ENCODE results near the gene KIRREL3.

The KIRREL3 gene

GRCh38 chr11:126548581-126549550 lies 451.7 kb downstream of the KIRREL3 start:
- no peak for DNase-seq

DNA sequence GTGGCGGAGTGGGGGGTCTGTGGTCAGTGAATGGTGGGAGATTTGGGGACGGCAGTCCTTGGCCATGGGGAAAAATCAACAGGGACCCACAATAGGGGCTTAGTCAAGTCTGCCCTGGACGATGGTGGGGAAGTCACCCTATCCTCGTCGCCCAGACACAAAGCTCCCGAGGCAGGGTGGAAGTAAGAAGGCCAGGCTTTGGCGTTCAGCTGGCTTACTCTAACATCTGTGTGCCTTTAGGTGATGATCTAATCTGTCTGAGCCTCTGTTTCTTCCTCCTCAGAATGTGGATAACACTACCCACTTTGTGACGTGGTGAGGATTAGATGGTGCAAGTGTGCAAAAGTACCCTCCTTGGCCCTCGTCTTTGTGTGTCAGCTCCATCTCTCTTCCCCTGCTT lies 452.9 kb downstream of the KIRREL3 start:
- no peak for DNase-seq

- no peak for DNase-seq
Observed at GRCh38 chr11:126547161-126547560, 453.4 kb downstream of the KIRREL3 start.

DNA sequence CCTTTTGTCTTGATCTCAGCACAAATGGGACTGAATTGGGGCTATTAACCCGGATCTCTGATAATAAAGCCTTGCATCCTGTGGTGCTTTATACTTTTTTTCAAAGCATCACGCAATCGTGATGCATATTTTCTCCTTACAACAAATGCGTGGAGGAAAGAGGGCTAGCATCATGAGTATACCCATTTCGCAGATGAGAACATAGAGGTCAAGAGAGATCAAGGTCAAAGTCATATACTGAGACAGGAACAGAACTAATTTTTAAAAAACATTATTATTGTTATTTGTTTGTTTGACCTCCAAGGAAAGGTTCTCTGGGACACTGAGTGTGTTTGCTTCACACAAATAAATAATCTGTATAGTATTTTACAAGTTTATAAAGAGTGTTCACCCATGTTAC lies 453.9 kb downstream of the KIRREL3 start:
- no peak for DNase-seq

DNA sequence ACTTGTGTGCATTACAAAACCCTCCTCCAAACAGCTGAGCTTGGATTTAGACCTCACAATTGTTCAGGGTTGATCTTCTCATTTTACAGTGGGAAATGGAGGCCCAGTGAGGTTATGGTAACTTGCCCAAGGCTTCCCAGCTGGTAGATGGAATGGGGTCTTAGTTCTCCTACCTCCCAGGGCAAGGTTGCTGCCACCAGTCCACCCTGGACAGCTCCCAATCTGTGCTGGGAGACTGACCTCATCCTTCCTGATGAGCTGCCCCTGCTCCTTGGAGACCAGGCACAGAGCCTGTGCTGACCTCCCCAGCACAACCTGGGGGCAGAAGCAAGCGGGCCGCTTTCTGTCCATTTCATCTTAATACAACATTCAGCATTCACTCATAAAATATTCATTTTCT lies 454.4 kb downstream of the KIRREL3 start:
- no peak for DNase-seq

GRCh38 chr11:126545057-126545555 lies 455.5 kb downstream of the KIRREL3 start:
- no peak for DNase-seq

DNA sequence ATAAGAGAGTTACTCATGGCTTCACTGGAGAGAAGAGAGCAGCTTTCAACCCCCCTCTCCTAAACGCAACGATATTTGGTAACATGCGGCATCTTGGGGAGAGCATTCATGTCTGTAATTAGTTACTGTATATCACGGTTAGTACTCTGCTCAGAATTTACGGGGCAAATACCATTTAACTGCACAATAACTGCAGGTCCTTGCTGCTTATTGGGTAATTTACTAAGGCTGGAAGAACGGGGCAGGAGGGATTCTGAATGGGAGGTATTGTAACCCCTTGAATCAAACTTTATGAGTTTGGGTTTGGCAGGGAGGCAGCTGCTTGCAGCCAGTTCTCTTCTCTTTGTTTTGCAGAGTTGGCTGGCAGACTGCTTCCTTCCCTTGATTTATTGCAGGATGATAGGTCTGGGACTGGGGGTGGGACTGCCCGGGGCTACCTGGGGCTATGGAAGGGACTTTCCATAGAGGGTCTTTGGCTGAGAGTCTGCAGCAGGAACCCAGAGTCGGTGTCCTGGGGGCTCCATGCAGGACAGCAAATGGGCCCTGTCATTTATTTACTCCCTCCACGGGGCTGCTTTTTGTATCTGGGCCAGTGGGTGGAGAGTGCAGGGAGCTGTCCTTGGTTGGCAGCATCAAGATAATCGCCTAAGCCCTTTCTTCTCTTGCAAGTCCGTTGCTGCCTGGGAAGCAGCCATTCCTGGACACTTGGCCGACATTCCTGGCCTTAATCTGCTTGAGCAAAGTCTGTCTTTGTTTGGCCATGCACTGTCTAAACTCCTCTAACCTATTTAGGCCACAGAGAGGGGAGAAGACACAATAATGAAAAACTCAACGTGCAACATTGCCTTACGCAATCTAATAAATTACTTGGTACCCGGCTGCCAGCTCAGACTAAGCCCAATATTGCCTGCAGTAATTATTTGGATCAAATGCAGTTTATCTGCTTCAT lies 456.2 kb downstream of the KIRREL3 start:
- no peak for DNase-seq

- DNase-seq, result no peak
Observed at GRCh38 chr11:126543691-126544090, 456.9 kb downstream of the KIRREL3 start.

GRCh38 chr11:126542334-126543015 lies 458.1 kb downstream of the KIRREL3 start:
- DNase-seq, result no peak

DNA sequence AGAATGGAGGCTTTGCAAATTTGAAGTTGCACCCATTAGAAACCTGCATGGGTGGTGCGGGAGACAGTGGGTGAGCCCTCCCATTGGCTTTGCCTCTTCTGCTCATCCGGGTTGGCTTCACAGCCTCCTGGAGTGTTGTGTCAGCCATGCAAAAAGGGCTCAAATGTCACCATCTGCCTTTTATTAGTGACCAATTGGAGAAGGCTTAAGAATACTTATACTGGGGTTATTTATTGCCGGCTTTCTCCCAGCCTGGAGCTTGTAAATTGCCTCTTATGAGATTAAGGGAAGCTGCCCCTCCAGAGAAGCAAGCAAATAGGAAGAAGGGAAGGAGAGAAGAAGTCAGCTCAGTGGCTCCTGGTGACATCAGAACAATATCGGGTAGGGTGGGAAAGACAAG lies 462.5 kb downstream of the KIRREL3 start:
- peak; percentile 15 to 67 for DNase-seq

- no peak for DNase-seq
Observed at GRCh38 chr11:126537492-126537891, 463.1 kb downstream of the KIRREL3 start.

DNA sequence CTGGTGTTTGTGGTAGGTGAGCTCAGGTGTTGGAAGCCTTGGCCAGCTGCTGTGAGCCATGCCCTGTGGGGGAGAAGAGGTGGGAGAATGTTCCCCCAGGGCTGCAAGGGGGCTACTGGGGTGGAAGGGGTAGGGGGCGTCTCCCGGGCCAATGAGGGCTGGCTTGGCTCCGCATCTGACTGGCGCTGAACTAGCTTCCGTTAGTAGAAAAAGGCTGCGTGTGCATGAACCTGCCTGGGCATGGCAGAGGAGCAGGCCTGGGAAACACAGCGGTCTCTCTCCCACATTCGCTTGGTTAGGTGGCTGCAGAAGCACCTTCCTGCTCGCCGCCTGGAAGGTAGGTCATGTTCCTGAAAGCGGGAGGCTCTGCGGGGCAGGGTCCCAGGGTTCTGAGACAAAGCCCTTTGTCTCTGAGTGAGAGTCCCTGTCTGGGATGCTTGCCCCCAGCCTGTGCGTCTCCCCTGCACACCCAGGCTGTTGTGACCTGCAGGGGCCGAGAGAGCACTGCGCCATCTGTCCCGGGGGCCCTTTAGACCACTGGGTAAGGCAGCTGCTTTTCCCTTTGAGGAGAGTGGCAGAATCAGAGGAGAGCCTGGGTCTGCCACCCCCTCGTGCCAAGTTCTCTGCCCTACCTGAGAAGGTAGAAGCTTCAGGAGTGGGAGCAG lies 466.3 kb downstream of the KIRREL3 start:
- DNase-seq, result no peak

DNA sequence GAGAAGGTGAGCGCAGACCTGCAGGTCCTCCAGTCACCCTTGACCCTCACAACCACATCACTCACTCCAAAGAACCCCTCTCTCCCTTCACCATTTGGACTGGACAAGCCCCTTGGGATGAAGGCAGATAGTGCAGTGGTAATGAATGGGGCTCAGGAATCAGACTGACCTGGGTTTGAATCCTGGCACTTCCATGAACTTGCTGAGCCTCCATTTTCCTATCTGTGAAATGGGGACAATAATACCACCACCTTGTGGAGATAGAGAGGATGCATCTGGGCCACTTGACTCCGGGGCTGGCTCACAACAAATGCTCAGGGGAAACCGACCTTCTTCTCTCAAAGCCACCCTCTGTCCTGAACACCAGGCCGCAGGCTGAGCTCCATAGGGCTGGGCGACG lies 467.0 kb downstream of the KIRREL3 start:
- no peak for DNase-seq

DNA sequence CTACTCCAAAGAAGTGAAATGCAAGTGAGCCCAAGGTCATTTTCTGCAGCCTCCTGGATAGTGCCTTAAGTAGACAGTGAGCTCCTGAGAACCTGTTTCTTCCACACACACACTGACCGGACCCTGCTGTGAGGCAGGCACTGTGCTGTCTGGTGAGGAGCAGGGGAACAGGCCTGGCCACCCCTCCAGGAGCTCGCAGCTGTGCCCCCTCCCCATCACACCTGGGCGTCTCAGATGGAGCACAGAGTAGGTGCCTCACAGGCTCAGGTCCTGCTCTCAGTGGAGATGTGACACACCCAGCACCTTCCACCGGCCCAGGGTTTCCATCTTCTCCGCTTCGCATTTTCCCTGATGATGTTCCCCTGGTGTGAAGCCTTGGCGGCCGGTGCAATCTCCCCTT lies 470.2 kb downstream of the KIRREL3 start:
- no peak for DNase-seq

DNA sequence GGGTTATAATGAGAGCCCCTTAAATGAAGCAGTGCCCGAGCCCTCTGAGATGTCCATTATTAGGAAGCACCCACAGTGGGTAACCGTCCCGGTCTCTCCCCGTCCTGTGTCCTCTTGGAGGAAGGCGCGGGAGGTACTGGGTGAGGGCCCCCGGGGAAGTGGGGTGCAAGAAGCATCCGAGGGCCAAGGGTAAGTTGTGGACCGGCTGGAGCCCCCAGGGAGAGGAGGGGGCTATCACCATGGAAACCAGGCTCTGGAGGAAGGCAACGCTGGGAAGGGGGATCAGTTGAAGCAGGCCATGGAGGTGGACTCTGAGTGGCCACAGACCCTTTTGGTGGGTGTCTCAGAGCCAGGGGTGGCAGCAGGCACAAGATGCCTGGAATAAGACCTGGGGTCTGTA lies 471.5 kb downstream of the KIRREL3 start:
- no peak for DNase-seq

DNA sequence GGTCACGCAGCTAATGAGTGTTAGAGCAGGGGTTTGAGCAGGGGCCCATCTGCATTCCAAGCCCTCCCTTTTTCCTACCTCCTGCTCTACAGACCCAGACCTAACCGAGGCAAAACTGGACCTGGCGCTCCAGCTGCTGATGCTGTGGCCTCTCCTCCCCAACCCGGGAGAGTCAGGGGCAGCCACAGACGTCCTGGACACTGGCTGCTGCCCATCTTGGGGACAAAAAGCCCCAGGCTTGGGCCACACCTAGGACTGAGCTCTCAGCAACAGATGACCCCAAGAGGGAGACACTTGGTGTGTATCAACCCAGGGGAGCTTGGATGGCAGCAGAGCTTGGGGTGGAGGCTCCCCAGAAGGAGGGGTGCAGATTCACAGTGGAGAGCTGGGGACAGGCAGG lies 472.5 kb downstream of the KIRREL3 start:
- DNase-seq, result no peak

- DNase-seq, result no peak
Observed at GRCh38 chr11:126527651-126528050, 472.9 kb downstream of the KIRREL3 start.

DNA sequence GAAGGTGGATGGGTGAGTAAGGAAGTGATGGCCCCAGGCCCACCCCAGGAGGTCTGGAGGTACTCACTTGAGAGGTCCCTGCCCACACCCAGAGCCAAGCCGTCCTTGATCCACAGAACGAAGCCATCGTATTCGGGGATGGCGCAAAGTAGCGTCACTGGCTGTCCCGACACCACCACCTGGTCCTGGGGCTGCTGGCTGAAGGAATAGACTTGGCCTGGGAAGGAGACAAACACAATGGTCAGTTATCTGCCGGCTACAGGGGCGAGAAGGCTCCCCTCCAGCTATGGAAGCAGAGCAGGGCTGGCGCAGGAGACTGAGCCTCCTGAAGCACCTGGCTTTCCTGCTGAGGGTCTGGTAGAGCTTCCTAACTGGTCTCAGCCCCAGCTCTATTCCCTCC lies 474.1 kb downstream of the KIRREL3 start:
- DNase-seq, result no peak

GRCh38 chr11:126525702-126526101 lies 474.9 kb downstream of the KIRREL3 start:
- no peak for DNase-seq

DNA sequence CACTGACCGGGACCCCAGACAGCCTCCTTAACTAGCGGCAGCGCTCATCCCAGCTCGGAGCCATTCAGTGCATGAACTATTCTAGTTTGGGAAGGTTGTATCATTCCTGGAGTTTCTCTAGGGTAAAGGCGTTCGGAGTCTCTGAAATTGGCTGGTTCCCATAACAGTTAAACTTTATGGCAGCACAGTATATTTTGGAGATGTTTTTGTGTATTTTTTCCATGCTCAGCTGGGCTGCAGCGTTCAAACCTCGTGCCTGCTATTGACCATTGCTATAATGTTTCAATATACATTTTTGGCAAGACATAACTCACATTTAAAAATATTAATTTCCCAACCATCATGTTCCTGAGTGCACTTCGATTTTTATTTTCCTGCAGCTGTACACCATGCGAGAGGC lies 475.4 kb downstream of the KIRREL3 start:
- DNase-seq, result no peak

GRCh38 chr11:126523441-126524205 lies 476.9 kb downstream of the KIRREL3 start:
- no peak for DNase-seq
